GM12872 (cell line): Measurements from ENCODE around the gene JAZF1.

Experiments used
- TF ChIP-seq, protein P1 (sequence below): IDR thresholded peaks from 3 replicates; pipeline ENCODE4 v1.5.1; 2011; ENCODE audit warnings: low read depth, mild to moderate bottlenecking, low read length, moderate library complexity; ENCODE audit not compliant: insufficient read depth

Gene JAZF1

GRCh38 chr7:27870595-27870994 lies 310.0 kb downstream of the JAZF1 start:
- TF ChIP-seq, protein P1, sequence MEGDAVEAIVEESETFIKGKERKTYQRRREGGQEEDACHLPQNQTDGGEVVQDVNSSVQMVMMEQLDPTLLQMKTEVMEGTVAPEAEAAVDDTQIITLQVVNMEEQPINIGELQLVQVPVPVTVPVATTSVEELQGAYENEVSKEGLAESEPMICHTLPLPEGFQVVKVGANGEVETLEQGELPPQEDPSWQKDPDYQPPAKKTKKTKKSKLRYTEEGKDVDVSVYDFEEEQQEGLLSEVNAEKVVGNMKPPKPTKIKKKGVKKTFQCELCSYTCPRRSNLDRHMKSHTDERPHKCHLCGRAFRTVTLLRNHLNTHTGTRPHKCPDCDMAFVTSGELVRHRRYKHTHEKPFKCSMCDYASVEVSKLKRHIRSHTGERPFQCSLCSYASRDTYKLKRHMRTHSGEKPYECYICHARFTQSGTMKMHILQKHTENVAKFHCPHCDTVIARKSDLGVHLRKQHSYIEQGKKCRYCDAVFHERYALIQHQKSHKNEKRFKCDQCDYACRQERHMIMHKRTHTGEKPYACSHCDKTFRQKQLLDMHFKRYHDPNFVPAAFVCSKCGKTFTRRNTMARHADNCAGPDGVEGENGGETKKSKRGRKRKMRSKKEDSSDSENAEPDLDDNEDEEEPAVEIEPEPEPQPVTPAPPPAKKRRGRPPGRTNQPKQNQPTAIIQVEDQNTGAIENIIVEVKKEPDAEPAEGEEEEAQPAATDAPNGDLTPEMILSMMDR = no peak

GRCh38 chr7:27869056-27869455 lies 311.5 kb downstream of the JAZF1 start:
- TF ChIP-seq, protein P1 = no peak

GRCh38 chr7:27868131-27868550 lies 312.5 kb downstream of the JAZF1 start:
- TF ChIP-seq, protein P1 = no peak

GRCh38 chr7:27866828-27867672 lies 313.5 kb downstream of the JAZF1 start:
- TF ChIP-seq, protein P1 = no peak

GRCh38 chr7:27866256-27866655 lies 314.3 kb downstream of the JAZF1 start:
- TF ChIP-seq, protein P1 = no peak

- TF ChIP-seq, protein P1 = no peak
Observed at GRCh38 chr7:27863880-27864279, 316.7 kb downstream of the JAZF1 start.

DNA sequence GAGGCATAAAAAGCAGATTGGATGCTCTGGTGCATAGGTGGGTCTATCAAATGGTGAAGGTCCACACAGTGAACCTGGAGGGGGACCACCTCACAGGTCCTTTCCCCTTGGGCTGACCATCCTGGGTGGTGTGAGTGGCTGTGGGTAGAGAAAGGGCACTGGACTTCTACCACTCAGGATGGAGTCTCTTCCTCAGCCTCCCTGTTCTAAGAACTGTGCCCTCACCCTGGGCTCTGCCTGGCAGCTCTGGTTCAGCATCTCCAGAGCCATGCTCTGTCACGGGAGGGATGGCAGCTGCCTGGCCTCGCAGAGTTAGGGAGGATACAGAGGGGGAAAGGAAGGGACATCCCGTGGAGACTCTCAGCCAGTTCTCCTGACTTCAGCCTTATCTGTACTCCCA lies 318.8 kb downstream of the JAZF1 start:
- TF ChIP-seq, protein P1 = no peak
